Adrenal gland (tissue), 5 donors: ENCODE data around the gene KIAA1549.

Experiments
- CTCF ChIP-seq, 6 experiments: fragments of 450-650 bp in 4 of 6; fragments of 200-600 bp in 2 of 6; sonication (generic) in 1 of 6; IDR thresholded peaks; 1 replicate in 5 of 6; 2 replicates in 1 of 6; pipeline versions ENCODE4 v1.5.1 to v1.8.0; 2016 to 2021; ENCODE audit warnings: antibody characterized with exemption in 6 of 6, mild to moderate bottlenecking in 2 of 6, moderate library complexity in 1 of 6
- POLR2A ChIP-seq, 2 donors: fragments of 450-650 bp; IDR thresholded peaks; one replicate each; pipeline ENCODE4 v1.6.1; 2017; ENCODE audit warnings: antibody characterized with exemption in 2 of 2, mild to moderate bottlenecking in 2 of 2, moderate library complexity in 1 of 2
- donor health status: DM: no; HTN: no; CAD: no.

- TF ChIP-seq CTCF (IDR thresholded peaks at IDR 0.05) (no peak), POLR2A (IDR thresholded peaks at IDR 0.05) (no peak)
Measured at GRCh38 chr7:138865843-138866242, 115.3 kb downstream of the KIAA1549 start.
